H9 (cell line): ENCODE results near the gene SDR39U1. TPM values are rescaled to one million over a fixed set of nuclear protein-coding genes. Genes with fewer than 3 reads are reported as not detected.

Experiments used
- DNase-seq: peaks from one replicate; pipeline ENCODE4 v3.0.0-alpha.2; 2017
- H2AFZ ChIP-seq: one replicate; pipeline ENCODE4 v1.6.1; 2013; ENCODE audit warnings: mild to moderate bottlenecking, low read length, control low read depth, moderate library complexity
- H2AK5ac ChIP-seq: 2 replicates; pipeline ENCODE4 v1.6.1; 2013; ENCODE audit warnings: low read length, control low read depth, mixed read lengths; ENCODE audit not compliant: insufficient read length
- H2BK120ac ChIP-seq: one replicate; pipeline ENCODE4 v1.6.1; 2013; ENCODE audit warnings: low read depth, mild to moderate bottlenecking, low read length, control low read depth, inconsistent platforms; ENCODE audit not compliant: poor library complexity, severe bottlenecking
- H2BK12ac ChIP-seq: 2 replicates; pipeline ENCODE4 v1.6.1; 2013; ENCODE audit warnings: low read length, control low read depth, mixed read lengths, low read depth; ENCODE audit not compliant: insufficient read length
- H2BK15ac ChIP-seq: 2 replicates; pipeline ENCODE4 v1.6.1; 2013; ENCODE audit warnings: low read depth, low read length, control low read depth
- H2BK20ac ChIP-seq: one replicate; pipeline ENCODE4 v1.6.1; 2013; ENCODE audit warnings: low read depth, mild to moderate bottlenecking, low read length, control low read depth, inconsistent platforms; ENCODE audit not compliant: poor library complexity, severe bottlenecking
- H2BK5ac ChIP-seq: 2 replicates; pipeline ENCODE4 v1.6.1; 2013; ENCODE audit warnings: low read length, control low read depth, mixed read lengths; ENCODE audit not compliant: insufficient read length
- H3K14ac ChIP-seq: 2 replicates; pipeline ENCODE4 v1.6.1; 2013; ENCODE audit warnings: low read length, control low read depth; ENCODE audit not compliant: insufficient read depth
- H3K18ac ChIP-seq: 2 replicates; pipeline ENCODE4 v1.6.1; 2013; ENCODE audit warnings: low read depth, mild to moderate bottlenecking, mixed read lengths, low read length, control low read depth; ENCODE audit not compliant: insufficient read length
- H3K23ac ChIP-seq: 2 replicates; pipeline ENCODE4 v1.6.1; 2013; ENCODE audit warnings: low read length, control low read depth, mixed read lengths, low read depth; ENCODE audit not compliant: insufficient read length
- H3K23me2 ChIP-seq: 2 replicates; pipeline ENCODE4 v1.6.1; 2013; ENCODE audit warnings: low read depth, mild to moderate bottlenecking, mixed read lengths, low read length, control low read depth; ENCODE audit not compliant: insufficient read length, poor library complexity, severe bottlenecking
- H3K27ac ChIP-seq: 2 replicates; pipeline ENCODE4 v1.5.1; 2013; ENCODE audit warnings: low read length, control low read depth, mixed read lengths, low read depth; ENCODE audit not compliant: insufficient read length
- H3K27me3 ChIP-seq: 2 replicates; pipeline ENCODE4 v1.6.1; 2013; ENCODE audit warnings: low read length, control low read depth, inconsistent platforms; ENCODE audit not compliant: insufficient read depth
- H3K4ac ChIP-seq: 2 replicates; pipeline ENCODE4 v1.6.1; 2013; ENCODE audit warnings: low read depth, mild to moderate bottlenecking, control low read depth, inconsistent platforms, low read length, moderate library complexity
- H3K4me1 ChIP-seq: 2 replicates; pipeline ENCODE4 v1.6.1; 2013; ENCODE audit warnings: low read length, control low read depth, inconsistent platforms; ENCODE audit not compliant: insufficient read depth
- H3K4me2 ChIP-seq: 2 replicates; pipeline ENCODE4 v1.6.1; 2013; ENCODE audit warnings: low read length, control low read depth, mixed read lengths; ENCODE audit not compliant: insufficient read length, insufficient read depth
- H3K56ac ChIP-seq: 2 replicates; pipeline ENCODE4 v1.6.1; 2013; ENCODE audit warnings: low read depth, mild to moderate bottlenecking, mixed read lengths, low read length, control low read depth; ENCODE audit not compliant: insufficient read length
- H3K79me1 ChIP-seq: 2 replicates; pipeline ENCODE4 v1.6.1; 2013; ENCODE audit warnings: low read depth, mild to moderate bottlenecking, moderate library complexity, low read length, control low read depth, inconsistent platforms; ENCODE audit not compliant: insufficient read depth, poor library complexity, severe bottlenecking
- H3K79me2 ChIP-seq: 2 replicates; pipeline ENCODE4 v1.6.1; 2013; ENCODE audit warnings: low read length, control low read depth, inconsistent platforms; ENCODE audit not compliant: insufficient read depth
- H3K9ac ChIP-seq: 2 replicates; pipeline ENCODE4 v1.6.1; 2013; ENCODE audit warnings: low read length, control low read depth, mixed read lengths; ENCODE audit not compliant: insufficient read length; ENCODE audit errors: extremely low read depth
- H3K9me3 ChIP-seq: one replicate; pipeline ENCODE4 v1.6.1; 2013; ENCODE audit warnings: low read depth, low read length, inconsistent platforms; ENCODE audit not compliant: control insufficient read depth
- H3T11ph ChIP-seq: one replicate; pipeline ENCODE4 v1.6.1; 2013; ENCODE audit warnings: mild to moderate bottlenecking, low read length, control low read depth, inconsistent platforms
- H4K20me1 ChIP-seq: one replicate; pipeline ENCODE4 v1.6.1; 2013; ENCODE audit not compliant: control insufficient read depth, insufficient read length, insufficient read depth
- H4K5ac ChIP-seq: 2 replicates; pipeline ENCODE4 v1.6.1; 2013; ENCODE audit warnings: low read depth, mild to moderate bottlenecking, mixed read lengths, low read length, control low read depth; ENCODE audit not compliant: insufficient read length
- H4K8ac ChIP-seq: replicated peaks from 2 replicates; pipeline ENCODE4 v1.6.1; 2013; ENCODE audit warnings: low read length, control low read depth, mixed read lengths, low read depth; ENCODE audit not compliant: insufficient read length
- H4K91ac ChIP-seq: 2 replicates; pipeline ENCODE4 v1.6.1; 2013; ENCODE audit warnings: low read depth, mild to moderate bottlenecking, moderate library complexity, mixed read lengths, low read length, control low read depth; ENCODE audit not compliant: insufficient read length
- H3K27ac Mint-ChIP-seq, 3 experiments: 2 replicates in 2 of 3; 3 replicates in 1 of 3; pipeline ENCODE4 v1.8.0; 2020 to 2021; ENCODE audit warnings: mixed read lengths in 3 of 3, mild to moderate bottlenecking in 1 of 3, moderate library complexity in 1 of 3
- H3K27me3 Mint-ChIP-seq: 2 replicates; pipeline ENCODE4 v1.8.0; 2021; ENCODE audit warnings: low read depth, mild to moderate bottlenecking, moderate library complexity, mixed read lengths
- H3K36me3 Mint-ChIP-seq, 3 experiments: 2 replicates in 2 of 3; 3 replicates in 1 of 3; pipeline ENCODE4 v1.8.0; 2020 to 2021; ENCODE audit warnings: low read depth in 3 of 3, mixed read lengths in 3 of 3; ENCODE audit not compliant: insufficient read depth in 1 of 3
- H3K4me1 Mint-ChIP-seq, 2 experiments: 2 replicates each; pipeline ENCODE4 v1.8.0; 2020; ENCODE audit warnings: mixed read lengths in 2 of 2
- H3K4me3 Mint-ChIP-seq, 2 experiments: 2 replicates in 1 of 2; 3 replicates in 1 of 2; pipeline ENCODE4 v1.8.0; 2020 to 2021; ENCODE audit warnings: mild to moderate bottlenecking in 2 of 2, mixed read lengths in 2 of 2, moderate library complexity in 1 of 2
- H3K9me3 Mint-ChIP-seq, 2 experiments: 2 replicates in 1 of 2; 3 replicates in 1 of 2; pipeline ENCODE4 v1.8.0; 2020; ENCODE audit warnings: mild to moderate bottlenecking in 2 of 2, mixed read lengths in 2 of 2, moderate library complexity in 1 of 2
- WGBS: extraction: QIAGEN DNeasy Blood & Tissue Kit; methylation state at CpG from one replicate; pipeline ENCODE4 v1.1.7; 2013; ENCODE audit warnings: missing lambda C conversion rate, low lambda C conversion rate, mixed read lengths; ENCODE audit not compliant: insufficient read length; ENCODE audit errors: extremely low coverage; 5-methylcytosine and 5-hydroxymethylcytosine counted together
- total RNA-seq: library from RNA; stranded (reverse); gene quantifications from 2 replicates; pipeline ENCODE4 v1.2.1, GENCODE V29; 2021
- TF ChIP-seq, protein P1 (sequence below): fragments of 200-600 bp; sonication (generic); conservative IDR thresholded peaks from 3 replicates; pipeline ENCODE4 v1.8.0; 2021; ENCODE audit warnings: antibody characterized with exemption, mild to moderate bottlenecking

Gene SDR39U1
- total RNA-seq, 1 experiment from 2014 or later: 56.2 TPM

DNA sequence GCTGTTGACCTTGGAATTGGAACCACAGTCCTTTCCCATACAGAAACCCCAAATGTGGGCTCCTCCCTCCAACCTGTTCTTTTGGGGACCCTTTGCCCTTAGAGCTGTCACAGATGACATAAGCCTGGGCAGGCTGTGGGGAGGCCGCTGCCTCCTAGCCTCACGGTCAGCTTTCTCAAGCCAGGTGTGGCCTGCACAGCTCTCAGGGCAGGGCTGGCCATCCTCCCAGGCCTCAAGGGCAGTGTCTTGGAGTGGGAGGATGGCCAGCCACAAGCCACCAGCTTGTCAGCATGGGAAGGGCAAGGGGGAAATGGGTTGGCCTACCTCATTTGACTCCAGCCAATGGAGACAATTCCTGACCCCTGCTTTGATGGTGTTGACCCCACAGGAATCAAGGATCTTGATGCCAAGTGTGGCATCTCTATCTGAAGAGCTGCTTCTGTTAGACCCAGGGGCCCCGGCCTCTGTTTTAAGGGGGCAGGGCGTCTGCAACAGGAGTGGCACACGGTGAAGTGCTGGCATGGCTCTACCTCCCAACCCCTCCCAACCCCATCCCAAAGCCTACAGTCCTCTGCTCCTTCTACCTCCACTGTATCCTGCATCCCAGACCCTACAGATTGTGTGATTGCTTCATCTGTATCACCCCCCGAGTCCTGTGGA lies 24.6 kb downstream of the SDR39U1 start:
- Histone ChIP-seq H4K8ac (no peak overlapping the region), H2BK20ac (no peak overlapping the region), H2BK5ac (no peak overlapping the region), H3K56ac (no peak overlapping the region), H2AK5ac (no peak overlapping the region), H3K9me3 (no peaks in the 10 kb centered on the region), H3K27ac (no peak overlapping the region), H2BK120ac (no peak overlapping the region), H3K9ac (no peak overlapping the region), H3K79me1 (no peaks in the 10 kb centered on the region), H3T11ph (no peak overlapping the region), H3K79me2 (no peaks in the 10 kb centered on the region), H3K27me3 (no peaks in the 10 kb centered on the region; the same call in 1 of the 2 replicates), H2AFZ (no peak overlapping the region), H2BK15ac (no peak overlapping the region), H4K5ac (no peak overlapping the region), H3K18ac (no peak overlapping the region), H3K4me1 (no peaks in the 10 kb centered on the region), H3K23me2 (no peaks in the 10 kb centered on the region), H3K23ac (no peak overlapping the region), H2BK12ac (no peak overlapping the region), H3K4me2 (no peak overlapping the region), H3K4ac (no peak overlapping the region), H4K91ac (no peak overlapping the region), H3K14ac (no peak overlapping the region; the same call in 1 of the 2 replicates), H4K20me1 (no peaks in the 10 kb centered on the region)
- WGBS: no CpG with 5 or more reads among the region's 6 CpGs
- Mint-ChIP-seq H3K27me3 (peaks cover 22% of the 10 kb centered on the region), H3K4me1 (0 out of 4 replicates have a peak, but pooled peaks cover 0 to 3% of the 10 kb centered on the region in 2 experiments), H3K4me3 (no peak overlapping the region), H3K9me3 (no peaks in the 10 kb centered on the region), H3K27ac (no peak overlapping the region), H3K36me3 (peaks cover 11 to 26% (median 19%) of the 10 kb centered on the region in 3 experiments; a peak in 6 of 7 replicates)
- peak; percentile 10 for DNase-seq
- TF ChIP-seq, protein P1, sequence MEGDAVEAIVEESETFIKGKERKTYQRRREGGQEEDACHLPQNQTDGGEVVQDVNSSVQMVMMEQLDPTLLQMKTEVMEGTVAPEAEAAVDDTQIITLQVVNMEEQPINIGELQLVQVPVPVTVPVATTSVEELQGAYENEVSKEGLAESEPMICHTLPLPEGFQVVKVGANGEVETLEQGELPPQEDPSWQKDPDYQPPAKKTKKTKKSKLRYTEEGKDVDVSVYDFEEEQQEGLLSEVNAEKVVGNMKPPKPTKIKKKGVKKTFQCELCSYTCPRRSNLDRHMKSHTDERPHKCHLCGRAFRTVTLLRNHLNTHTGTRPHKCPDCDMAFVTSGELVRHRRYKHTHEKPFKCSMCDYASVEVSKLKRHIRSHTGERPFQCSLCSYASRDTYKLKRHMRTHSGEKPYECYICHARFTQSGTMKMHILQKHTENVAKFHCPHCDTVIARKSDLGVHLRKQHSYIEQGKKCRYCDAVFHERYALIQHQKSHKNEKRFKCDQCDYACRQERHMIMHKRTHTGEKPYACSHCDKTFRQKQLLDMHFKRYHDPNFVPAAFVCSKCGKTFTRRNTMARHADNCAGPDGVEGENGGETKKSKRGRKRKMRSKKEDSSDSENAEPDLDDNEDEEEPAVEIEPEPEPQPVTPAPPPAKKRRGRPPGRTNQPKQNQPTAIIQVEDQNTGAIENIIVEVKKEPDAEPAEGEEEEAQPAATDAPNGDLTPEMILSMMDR: no peak
